Suprapubic skin (tissue), 4 donors: Measurements from ENCODE around the gene OR52W1. TPM values are rescaled to one million over a fixed set of nuclear protein-coding genes. Genes with fewer than 3 reads are reported as not detected.

Experiments used
- DNase-seq, 2 donors: peaks; one replicate each; pipeline ENCODE4 v3.0.0-alpha.2; 2019; ENCODE audit warnings: low spot score in 2 of 2
- H3K27ac ChIP-seq: fragments of 200-600 bp; sonication (generic); one replicate; pipeline ENCODE4 v1.5.1; 2019
- H3K27me3 ChIP-seq: fragments of 200-600 bp; sonication (generic); one replicate; pipeline ENCODE4 v1.5.1; 2019
- H3K36me3 ChIP-seq: fragments of 200-600 bp; sonication (generic); one replicate; pipeline ENCODE4 v1.5.1; 2019
- H3K4me1 ChIP-seq: fragments of 200-600 bp; sonication (generic); one replicate; pipeline ENCODE4 v1.5.1; 2019
- H3K4me3 ChIP-seq: fragments of 200-600 bp; sonication (generic); one replicate; pipeline ENCODE4 v1.5.1; 2019; ENCODE audit warnings: mild to moderate bottlenecking
- H3K9me3 ChIP-seq: fragments of 200-600 bp; sonication (generic); one replicate; pipeline ENCODE4 v1.5.1; 2019
- CTCF ChIP-seq, 2 donors: fragments of 200-600 bp in 1 of 2; fragments of 450-650 bp in 1 of 2; sonication (generic) in 1 of 2; IDR thresholded peaks; one replicate each; pipeline ENCODE4 v1.5.1; 2016 to 2019; ENCODE audit warnings: antibody characterized with exemption in 2 of 2, mild to moderate bottlenecking in 1 of 2, moderate library complexity in 1 of 2
- EP300 ChIP-seq: sonication (generic); formaldehyde crosslinking; IDR thresholded peaks from one replicate; pipeline ENCODE4 v1.6.1; 2017; ENCODE audit warnings: antibody characterized with exemption
- POLR2A ChIP-seq, 2 donors: fragments of 450-650 bp; IDR thresholded peaks; one replicate each; pipeline ENCODE4 v1.6.1; 2017; ENCODE audit warnings: antibody characterized with exemption in 2 of 2, mild to moderate bottlenecking in 2 of 2, moderate library complexity in 2 of 2
- POLR2AphosphoS5 ChIP-seq, 3 donors: sonication (generic); formaldehyde crosslinking; IDR thresholded peaks; one replicate each; pipeline ENCODE4 v1.6.1; 2017; ENCODE audit warnings: antibody characterized with exemption in 3 of 3
- WGBS: methylation state at CpG from one replicate; pipeline ENCODE4 v1.1.5; 2018; 5-methylcytosine and 5-hydroxymethylcytosine counted together
- total RNA-seq, 4 donors: library from RNA; depleted of rRNA; stranded (reverse); fragments of >200 nt; gene quantifications; one replicate each; pipeline ENCODE4 v1.1.0, GENCODE V29; 2016

OR52W1 gene
- total RNA-seq, 4 donors from 2014 or later, result not detected

- H3K36me3 ChIP-seq, result no peaks in the 10 kb centered on the region
- H3K4me3 ChIP-seq, result peak overlapping the region; percentile 62
- peak overlapping the region; percentile 74 for H3K27ac ChIP-seq
- H3K4me1 ChIP-seq, result peaks cover 20% of the 10 kb centered on the region
- DNase-seq, result peak in 1 of 2 donors; percentile 78
- H3K9me3 ChIP-seq, result no peaks in the 10 kb centered on the region
- TF ChIP-seq POLR2A (IDR thresholded peaks at IDR 0.05) (no peak), EP300 (no peak), POLR2AphosphoS5 (IDR thresholded peaks at IDR 0.05) (no peak), CTCF (IDR thresholded peaks at IDR 0.05) (no peak)
- H3K27me3 ChIP-seq, result no peaks in the 10 kb centered on the region
- WGBS, result under 1% methylated on average over 10 of the region's 10 CpGs
Observed at GRCh38 chr11:6233984-6234386, 35.0 kb downstream of the OR52W1 start.

- Histone ChIP-seq H3K36me3 (no peaks in the 10 kb centered on the region), H3K9me3 (no peaks in the 10 kb centered on the region), H3K27ac (peak within 1 kb of the TSS; percentile 74), H3K4me1 (peaks cover 20% of the 10 kb centered on the region), H3K27me3 (no peaks in the 10 kb centered on the region), H3K4me3 (peak within 1 kb of the TSS; percentile 62)
- TF ChIP-seq POLR2AphosphoS5 (IDR thresholded peaks at IDR 0.05) (peak in 1 of 3 donors; percentile 74), CTCF (IDR thresholded peaks at IDR 0.05) (no peak), EP300 (no peak), POLR2A (IDR thresholded peaks at IDR 0.05) (peak in 1 of 2 donors; percentile 47)
- WGBS, result under 1% methylated on average over 62 of the region's 62 CpGs
- DNase-seq, result peak; percentile 100
Observed at GRCh38 chr11:6234387-6235107, 35.5 kb downstream of the OR52W1 start, which contains the start of gene FHIP1B. TSS of gene FHIP1B (minus strand) at chr11:6234636. CDS start at chr11:6224516, 10,120 bp downstream.

- 75% methylated on average over 4 of the region's 4 CpGs for WGBS
- Histone ChIP-seq H3K9me3 (no peaks in the 10 kb centered on the region), H3K4me1 (peaks cover 12% of the 10 kb centered on the region), H3K27ac (no peak overlapping the region), H3K4me3 (no peak overlapping the region), H3K36me3 (no peaks in the 10 kb centered on the region), H3K27me3 (no peaks in the 10 kb centered on the region)
- no peak for DNase-seq
- TF ChIP-seq POLR2AphosphoS5 (IDR thresholded peaks at IDR 0.05) (no peak), POLR2A (IDR thresholded peaks at IDR 0.05) (no peak), CTCF (IDR thresholded peaks at IDR 0.05) (no peak), EP300 (no peak)
Observed at GRCh38 chr11:6237266-6237665, 38.2 kb downstream of the OR52W1 start.

DNA sequence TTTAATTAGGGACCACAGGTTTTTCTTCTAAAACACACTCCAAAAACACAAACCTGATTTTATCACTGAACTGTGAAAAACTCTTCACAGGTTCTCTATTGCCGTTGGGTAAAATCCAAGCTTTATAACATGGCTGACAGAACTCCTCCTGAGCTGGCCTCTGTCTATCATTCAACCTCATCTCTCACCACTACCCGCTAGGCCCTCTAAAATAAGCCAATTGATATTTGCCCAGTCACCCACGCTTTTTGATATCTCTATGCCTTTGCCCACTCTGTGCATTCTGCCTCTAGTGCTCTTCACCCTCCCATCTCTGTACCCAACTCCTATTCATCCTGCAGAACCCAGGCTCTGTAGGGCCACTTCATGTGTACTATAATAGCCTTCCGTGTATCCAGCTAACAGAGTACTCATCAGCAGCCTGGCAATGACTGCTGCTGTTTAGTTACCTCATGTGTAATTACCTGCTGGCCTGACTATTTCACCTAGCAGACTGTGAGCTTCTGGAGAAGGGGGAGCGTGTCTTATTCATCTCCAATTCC, 38.8 kb downstream of the OR52W1 start:
- no peak for DNase-seq
- Histone ChIP-seq H3K4me1 (peaks cover 12% of the 10 kb centered on the region), H3K4me3 (no peak overlapping the region), H3K36me3 (no peaks in the 10 kb centered on the region), H3K27me3 (no peaks in the 10 kb centered on the region), H3K9me3 (no peaks in the 10 kb centered on the region), H3K27ac (no peak overlapping the region)
- WGBS, result 87% methylated on average over 5 of the region's 5 CpGs
- TF ChIP-seq EP300 (no peak), POLR2AphosphoS5 (IDR thresholded peaks at IDR 0.05) (no peak), CTCF (IDR thresholded peaks at IDR 0.05) (no peak), POLR2A (IDR thresholded peaks at IDR 0.05) (no peak)

- H3K9me3 ChIP-seq, result no peaks in the 10 kb centered on the region
- no peak within 1 kb of the TSS for H3K27ac ChIP-seq
- WGBS, result 78% methylated on average over 1 of the region's 1 CpG
- DNase-seq, result no peak
- no peak within 1 kb of the TSS for H3K4me3 ChIP-seq
- no peaks in the 10 kb centered on the region for H3K27me3 ChIP-seq
- TF ChIP-seq POLR2A (IDR thresholded peaks at IDR 0.05) (no peak), CTCF (IDR thresholded peaks at IDR 0.05) (no peak), POLR2AphosphoS5 (IDR thresholded peaks at IDR 0.05) (no peak), EP300 (no peak)
- H3K4me1 ChIP-seq, result peaks cover under 1% of the 10 kb centered on the region
- H3K36me3 ChIP-seq, result no peaks in the 10 kb centered on the region
Observed at GRCh38 chr11:6238902-6239301, 39.9 kb downstream of the OR52W1 start, which contains the start of gene CNGA4. TSS of gene CNGA4 (plus strand) at chr11:6239089. CDS start at chr11:6239207, 118 bp downstream.
